Left lung (tissue), 10 donors: ENCODE results near the gene EDN1. TPM values are rescaled to one million over a fixed set of nuclear protein-coding genes. Genes with fewer than 3 reads are reported as not detected.
A peak's percentile ranks its signal among the peaks of the same experiment; 100 is the strongest.

Experiments used
- ATAC-seq: fragments of 200-7000 bp; cut with Tn5 transposase; one replicate; pipeline ENCODE4 v1.9.1; 2020; ENCODE audit warnings: moderate library complexity
- DNase-seq, 4 donors: peaks; one replicate each; pipeline ENCODE4 v3.0.0-alpha.2; 2013 to 2020
- H3K27ac ChIP-seq, 2 donors: fragments of 200-600 bp; sonication (generic) in 1 of 2; one replicate each; pipeline versions ENCODE4 v1.5.0 to v1.8.0; 2020 to 2021
- H3K27me3 ChIP-seq, 2 donors: fragments of 200-600 bp; sonication (generic) in 1 of 2; one replicate each; pipeline versions ENCODE4 v1.5.0 to v1.8.0; 2020 to 2021
- H3K36me3 ChIP-seq, 2 donors: fragments of 200-600 bp; sonication (generic) in 1 of 2; one replicate each; pipeline versions ENCODE4 v1.5.0 to v1.8.0; 2020 to 2021
- H3K4me1 ChIP-seq, 2 donors: fragments of 200-600 bp; one replicate each; pipeline ENCODE4 v1.8.0; 2021
- H3K4me3 ChIP-seq, 2 donors: fragments of 200-600 bp; sonication (generic) in 1 of 2; one replicate each; pipeline versions ENCODE4 v1.5.0 to v1.8.0; 2020 to 2021; ENCODE audit warnings: mild to moderate bottlenecking in 1 of 2
- H3K9me3 ChIP-seq, 2 donors: fragments of 200-600 bp; sonication (generic) in 1 of 2; one replicate each; pipeline versions ENCODE4 v1.5.0 to v1.8.0; 2020 to 2021
- CTCF ChIP-seq, 2 donors: fragments of 200-600 bp; sonication (generic) in 1 of 2; IDR thresholded peaks; one replicate each; pipeline versions ENCODE4 v1.5.0 to v1.8.0; 2021; ENCODE audit warnings: antibody characterized with exemption in 2 of 2
- intact Hi-C, 2 donors: fragments of 100-400 bp; cut with DNase I; formaldehyde crosslinking; loops; one replicate each; pipeline versions ENCODE4 v1.11.2 to v1.14.2; 2022
- polyA plus RNA-seq, 6 donors: library from polyadenylated mRNA; unstranded; fragments of 120-200 nt; gene quantifications; one replicate each; pipeline ENCODE4 v1.2.1, GENCODE V29; 2013; ENCODE audit not compliant: insufficient read length in 6 of 6
- total RNA-seq, 2 donors: library from RNA; stranded (reverse); fragmentation: NEBNext Ultra II Directional; extraction: Animal tissue kit (Norgen Biotek cat#: 25700); gene quantifications; one replicate each; pipeline ENCODE4 v1.2.1, GENCODE V29; 2021
- donor health status: DM: no; HTN: yes; CAD: no.
- donor health status: DM: no; HTN: no; CAD: no.

The EDN1 gene
- total and polyA plus RNA-seq, 8 donors = 21.7 to 58.9 (median 38.9) TPM

DNA sequence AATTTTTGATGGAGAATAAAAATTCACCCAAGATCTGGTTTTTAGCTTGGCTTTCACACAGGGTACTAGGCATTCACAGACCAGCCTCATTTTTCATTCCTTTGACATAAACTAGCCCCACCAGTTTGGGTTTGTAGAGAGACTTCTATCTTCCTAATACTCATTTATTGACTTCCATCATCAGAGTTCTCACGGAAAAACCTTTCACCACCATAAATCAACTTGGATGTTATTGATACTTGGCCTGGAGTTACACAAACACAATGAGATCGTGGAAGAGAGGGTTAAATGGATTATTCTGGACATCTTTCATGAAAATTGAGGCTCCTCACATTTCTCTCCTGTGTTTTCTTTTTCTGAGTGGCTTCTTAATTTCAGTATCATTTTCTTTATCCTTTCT, 26.8 kb upstream of the EDN1 start:
- DNase-seq (no peak), ATAC-seq (no peak)
- no peak overlapping the region for H3K27ac ChIP-seq
- no peaks in the 10 kb centered on the region for H3K36me3 ChIP-seq
- no peak overlapping the region for H3K4me3 ChIP-seq
- H3K27me3 ChIP-seq = no peaks in the 10 kb centered on the region
- TF ChIP-seq CTCF (IDR thresholded peaks at IDR 0.05) = no peak
- H3K9me3 ChIP-seq = no peaks in the 10 kb centered on the region
- peaks cover 0 to 20% of the 10 kb centered on the region in 2 donors for H3K4me1 ChIP-seq
- intact Hi-C loops = no loop called here

DNA sequence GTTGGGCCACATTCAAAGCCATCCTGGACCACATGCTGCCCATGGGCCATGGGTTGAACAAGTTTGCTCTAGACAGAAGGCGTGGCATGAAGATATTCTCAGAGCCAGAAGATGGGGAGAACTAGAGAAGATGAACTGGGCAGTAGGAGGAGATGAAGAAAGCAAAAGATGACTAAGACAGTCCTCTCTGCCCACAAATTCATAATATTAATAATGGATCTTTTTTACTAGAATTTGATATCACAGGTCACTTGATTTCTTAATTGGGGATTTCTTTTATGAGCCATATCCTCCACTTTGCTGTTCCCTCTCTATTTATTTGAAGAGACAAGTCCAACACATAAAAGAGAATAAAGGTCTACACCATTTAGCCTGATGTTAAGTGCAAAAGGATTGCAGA, 25.5 kb upstream of the EDN1 start:
- intact Hi-C loops = no loop called here
- no peak for ATAC-seq
- H3K4me1 ChIP-seq = peaks cover 0 to 20% of the 10 kb centered on the region in 2 donors
- H3K36me3 ChIP-seq = no peaks in the 10 kb centered on the region
- no peaks in the 10 kb centered on the region for H3K9me3 ChIP-seq
- H3K27me3 ChIP-seq = no peaks in the 10 kb centered on the region
- DNase-seq = no peak
- H3K4me3 ChIP-seq = no peak overlapping the region
- no peak for TF ChIP-seq CTCF (IDR thresholded peaks at IDR 0.05)
- no peak overlapping the region for H3K27ac ChIP-seq

DNA sequence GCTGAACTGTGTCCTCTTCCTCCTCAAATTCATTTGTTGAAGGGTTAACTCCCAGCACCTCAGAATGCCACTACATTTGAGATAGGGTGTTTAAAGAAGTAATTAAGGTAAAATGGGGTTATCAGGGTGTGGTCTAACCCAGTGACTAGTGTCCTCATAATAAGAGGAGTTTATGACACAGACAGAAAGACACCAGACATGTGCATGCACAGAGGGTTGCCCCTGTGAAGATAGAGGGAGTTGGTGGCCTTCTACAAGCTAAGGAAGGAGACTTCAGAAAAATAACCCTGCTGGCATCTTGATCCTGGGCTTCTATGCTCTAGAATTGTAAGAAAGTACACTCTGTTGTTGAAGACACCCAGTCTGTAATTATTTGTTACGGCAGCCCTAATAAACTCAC, 24.9 kb upstream of the EDN1 start:
- ATAC-seq = no peak
- peak overlapping the region in 1 of 2 donors; percentile 42 for H3K27ac ChIP-seq
- no peak for DNase-seq
- no peak overlapping the region for H3K4me3 ChIP-seq
- H3K9me3 ChIP-seq = no peaks in the 10 kb centered on the region
- TF ChIP-seq CTCF (IDR thresholded peaks at IDR 0.05) = no peak
- H3K36me3 ChIP-seq = no peaks in the 10 kb centered on the region
- H3K27me3 ChIP-seq = no peaks in the 10 kb centered on the region
- intact Hi-C loops = no loop called here
- peaks cover 0 to 20% of the 10 kb centered on the region in 2 donors for H3K4me1 ChIP-seq

GRCh38 chr6:12265791-12266190, 24.4 kb upstream of the EDN1 start:
- no peak overlapping the region for H3K4me3 ChIP-seq
- DNase-seq (no peak), ATAC-seq (peak; percentile 77)
- H3K4me1 ChIP-seq = peaks cover 0 to 20% of the 10 kb centered on the region in 2 donors
- intact Hi-C loops = no loop called here
- peak overlapping the region in 1 of 2 donors; percentile 42 for H3K27ac ChIP-seq
- no peak for TF ChIP-seq CTCF (IDR thresholded peaks at IDR 0.05)
- no peaks in the 10 kb centered on the region for H3K27me3 ChIP-seq
- no peaks in the 10 kb centered on the region for H3K9me3 ChIP-seq
- H3K36me3 ChIP-seq = no peaks in the 10 kb centered on the region

DNA sequence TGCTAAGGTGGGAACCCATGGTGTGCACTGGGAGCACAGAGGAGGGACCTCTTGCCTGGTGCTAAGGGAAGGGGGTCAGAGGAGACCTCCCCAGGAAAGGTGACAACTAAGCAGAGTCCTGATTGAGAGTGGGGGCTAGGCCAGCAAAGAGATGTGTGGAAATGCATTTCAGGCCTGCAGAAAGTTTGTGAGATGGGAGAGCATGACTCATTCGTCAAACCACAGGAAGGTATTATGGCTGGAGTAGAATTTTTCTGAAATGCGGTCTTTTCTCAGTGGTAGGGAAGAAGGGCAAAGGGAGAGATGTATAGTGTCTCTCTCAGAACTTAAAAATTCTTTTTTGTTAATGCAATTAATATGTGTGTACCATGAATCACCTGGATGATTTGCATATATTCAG, 23.6 kb upstream of the EDN1 start:
- H3K4me3 ChIP-seq = no peak overlapping the region
- no peaks in the 10 kb centered on the region for H3K36me3 ChIP-seq
- H3K9me3 ChIP-seq = peaks cover 0 to 2% of the 10 kb centered on the region in 2 donors
- DNase-seq (no peak), ATAC-seq (no peak)
- H3K4me1 ChIP-seq = peaks cover 0 to 14% of the 10 kb centered on the region in 2 donors
- TF ChIP-seq CTCF (IDR thresholded peaks at IDR 0.05) = no peak
- H3K27me3 ChIP-seq = no peaks in the 10 kb centered on the region
- H3K27ac ChIP-seq = peak overlapping the region in 1 of 2 donors; percentile 42
- intact Hi-C loops = no loop called here
